ENCODE measurements around the gene PIN1. TPM values are rescaled to one million over a fixed set of nuclear protein-coding genes. Genes with fewer than 3 reads are reported as not detected.

Gene PIN1
- total RNA-seq, 4 donors from 2014 or later, result 137 to 160 (median 153) TPM

GRCh38 chr19:9793071-9793591 is 42.0 kb upstream of the PIN1 start:
- Histone ChIP-seq H3K27ac (peak overlapping the region; percentile 91 to 97 (median 96)), H3K36me3 (no peaks in the 10 kb centered on the region), H3K4me3 (peak overlapping the region; percentile 51 to 76), H3K4me1 (peaks cover 0 to 39% (median 0%) of the 10 kb centered on the region in 3 donors), H3K27me3 (no peaks in the 10 kb centered on the region), H3K9me3 (no peaks in the 10 kb centered on the region)
- ATAC-seq, result peak; percentile 29
- 39 to 77% methylated on average over 5 to 13 of the region's 36 CpGs for WGBS, 2 donors (ENCODE audit: low coverage in 1 of 2)
- TF ChIP-seq EP300 (IDR thresholded peaks at IDR 0.05) (no peak), POLR2AphosphoS5 (IDR thresholded peaks at IDR 0.05) (no peak), CTCF (IDR thresholded peaks at IDR 0.05) (no peak), POLR2A (IDR thresholded peaks at IDR 0.05) (no peak)

DNA sequence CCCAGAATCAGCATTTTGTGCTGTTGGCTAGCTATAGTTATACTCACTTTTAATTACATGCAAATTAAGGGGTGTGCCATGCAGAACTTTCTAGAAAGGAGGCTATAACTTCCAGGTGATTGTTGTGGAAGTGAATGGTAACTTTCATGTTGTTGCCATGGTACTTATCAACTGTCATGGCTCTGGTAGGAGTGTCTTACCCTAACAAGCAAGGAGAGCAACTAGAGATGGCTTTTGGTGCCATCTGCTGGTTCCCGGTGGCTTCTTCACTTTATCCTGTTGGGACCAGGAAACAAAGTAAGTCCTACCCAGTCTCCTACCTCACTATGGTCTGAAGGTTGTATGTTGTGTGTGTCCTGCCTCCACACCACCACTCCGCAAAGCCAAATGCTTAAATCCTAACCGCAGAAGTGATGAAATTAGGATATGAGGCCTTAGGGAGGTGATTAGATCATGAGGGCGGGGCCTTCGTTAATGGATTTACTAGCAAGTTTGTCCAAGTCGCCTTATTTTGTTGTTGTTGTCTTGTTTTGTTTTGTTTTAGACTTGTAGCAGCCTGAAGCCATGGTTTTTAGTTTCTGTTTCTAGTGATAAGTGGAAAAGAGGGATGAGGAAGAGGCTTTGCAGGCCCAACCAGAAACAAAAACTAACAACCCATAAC is 38.9 kb upstream of the PIN1 start:
- peaks cover 0 to 17% (median 0%) of the 10 kb centered on the region in 3 donors for H3K4me1 ChIP-seq
- no peaks in the 10 kb centered on the region for H3K27me3 ChIP-seq
- no peak overlapping the region for H3K4me3 ChIP-seq
- H3K27ac ChIP-seq, result no peak overlapping the region
- H3K36me3 ChIP-seq, result no peaks in the 10 kb centered on the region
- WGBS, 2 donors (ENCODE audit: low coverage in 1 of 2), result 38 to 55% methylated on average over 4 to 6 of the region's 6 CpGs
- TF ChIP-seq POLR2AphosphoS5 (IDR thresholded peaks at IDR 0.05), result no peak
- peak in 3 of 4 experiments; percentile 72 to 81 (median 79) for TF ChIP-seq CTCF (IDR thresholded peaks at IDR 0.05)
- ATAC-seq, result peak; percentile 18
- no peaks in the 10 kb centered on the region for H3K9me3 ChIP-seq

DNA sequence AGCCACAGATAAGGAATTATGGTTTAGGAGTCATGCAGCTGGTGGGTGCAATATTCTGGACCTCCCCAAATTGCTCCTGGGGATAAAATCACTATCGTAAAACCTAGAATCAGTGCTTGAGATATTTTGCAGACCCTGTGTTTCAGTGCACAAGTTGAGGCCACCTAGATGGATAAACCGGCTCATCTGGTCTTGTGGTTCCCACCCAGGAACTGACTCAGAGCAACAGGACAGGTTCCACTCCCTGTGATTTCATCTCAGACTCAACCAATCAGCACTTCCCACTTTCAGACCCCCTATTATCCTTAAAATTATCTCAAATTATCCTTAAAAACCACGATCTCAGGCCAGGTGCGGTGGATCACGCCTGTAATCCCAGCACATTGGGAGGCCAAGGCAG is 37.2 kb upstream of the PIN1 start:
- Histone ChIP-seq H3K36me3 (no peaks in the 10 kb centered on the region), H3K9me3 (no peaks in the 10 kb centered on the region), H3K27ac (no peak overlapping the region), H3K4me1 (peaks cover 0 to 13% (median 0%) of the 10 kb centered on the region in 3 donors), H3K27me3 (no peaks in the 10 kb centered on the region), H3K4me3 (no peak overlapping the region)
- WGBS, 2 donors (ENCODE audit: low coverage in 1 of 2), result 67 to 94% methylated on average over 4 of the region's 5 CpGs
- ATAC-seq, result no peak
- TF ChIP-seq POLR2A (IDR thresholded peaks at IDR 0.05) (no peak), CTCF (IDR thresholded peaks at IDR 0.05) (no peak), POLR2AphosphoS5 (IDR thresholded peaks at IDR 0.05) (no peak), EP300 (IDR thresholded peaks at IDR 0.05) (no peak)

GRCh38 chr19:9799162-9799561 is 36.0 kb upstream of the PIN1 start:
- Histone ChIP-seq H3K4me3 (no peak overlapping the region), H3K27me3 (no peaks in the 10 kb centered on the region), H3K36me3 (no peaks in the 10 kb centered on the region), H3K27ac (no peak overlapping the region), H3K9me3 (no peaks in the 10 kb centered on the region), H3K4me1 (peaks cover 0 to 7% (median 0%) of the 10 kb centered on the region in 3 donors)
- ATAC-seq, result no peak
- TF ChIP-seq POLR2AphosphoS5 (IDR thresholded peaks at IDR 0.05), result no peak
- no peak for TF ChIP-seq EP300 (IDR thresholded peaks at IDR 0.05)
- TF ChIP-seq CTCF (IDR thresholded peaks at IDR 0.05), result no peak
- no peak for TF ChIP-seq POLR2A (IDR thresholded peaks at IDR 0.05)

DNA sequence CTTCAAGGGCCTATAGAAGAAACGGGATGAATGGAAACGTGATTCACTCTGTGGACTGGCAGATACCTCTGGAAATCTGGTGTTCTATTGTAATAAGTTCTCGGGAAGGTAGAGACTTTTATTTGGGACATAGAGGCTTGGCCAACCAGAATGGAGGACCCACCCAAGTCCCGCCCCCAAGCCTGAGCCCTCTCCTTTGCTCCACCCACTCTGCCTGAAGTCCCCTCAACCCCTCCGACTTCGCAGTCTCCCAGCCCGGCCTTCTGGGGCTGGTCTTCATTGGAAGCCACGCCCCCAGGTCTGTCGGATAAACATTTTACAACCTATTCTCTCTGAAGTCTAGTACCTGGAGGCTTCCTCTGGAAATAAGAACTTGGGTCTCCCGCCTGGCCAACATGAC is 33.1 kb upstream of the PIN1 start:
- no peak for ATAC-seq
- 81 to 87% methylated on average over 3 to 5 of the region's 10 CpGs for WGBS, 2 donors (ENCODE audit: low coverage in 1 of 2)

More for the DNA sequence above, 33.1 kb upstream of the PIN1 start:
- no peak overlapping the region for H3K4me3 ChIP-seq
- TF ChIP-seq CTCF (IDR thresholded peaks at IDR 0.05), result no peak
- TF ChIP-seq POLR2AphosphoS5 (IDR thresholded peaks at IDR 0.05), result no peak
- TF ChIP-seq POLR2A (IDR thresholded peaks at IDR 0.05), result no peak
- no peak for TF ChIP-seq EP300 (IDR thresholded peaks at IDR 0.05)
- H3K9me3 ChIP-seq, result no peaks in the 10 kb centered on the region
- H3K27me3 ChIP-seq, result no peaks in the 10 kb centered on the region
- H3K36me3 ChIP-seq, result peaks cover 0 to 14% of the 10 kb centered on the region in 2 donors
- H3K4me1 ChIP-seq, result no peaks in the 10 kb centered on the region
- H3K27ac ChIP-seq, result no peak overlapping the region

Data from gastroesophageal sphincter (tissue), 4 donors.